HG02870 (cell line): Measurements from ENCODE around the gene MYRFL.

Experiments used
- ATAC-seq: cut with Tn5 transposase; IDR thresholded peaks from one replicate; pipeline ENCODE4 v1.9.1; 2021; ENCODE audit warnings: mild to moderate bottlenecking, moderate library complexity; ENCODE audit not compliant: unreplicated experiment

Gene MYRFL

GRCh38 chr12:69894800-69895383, 69.9 kb downstream of the MYRFL start:
- no peak for ATAC-seq

DNA sequence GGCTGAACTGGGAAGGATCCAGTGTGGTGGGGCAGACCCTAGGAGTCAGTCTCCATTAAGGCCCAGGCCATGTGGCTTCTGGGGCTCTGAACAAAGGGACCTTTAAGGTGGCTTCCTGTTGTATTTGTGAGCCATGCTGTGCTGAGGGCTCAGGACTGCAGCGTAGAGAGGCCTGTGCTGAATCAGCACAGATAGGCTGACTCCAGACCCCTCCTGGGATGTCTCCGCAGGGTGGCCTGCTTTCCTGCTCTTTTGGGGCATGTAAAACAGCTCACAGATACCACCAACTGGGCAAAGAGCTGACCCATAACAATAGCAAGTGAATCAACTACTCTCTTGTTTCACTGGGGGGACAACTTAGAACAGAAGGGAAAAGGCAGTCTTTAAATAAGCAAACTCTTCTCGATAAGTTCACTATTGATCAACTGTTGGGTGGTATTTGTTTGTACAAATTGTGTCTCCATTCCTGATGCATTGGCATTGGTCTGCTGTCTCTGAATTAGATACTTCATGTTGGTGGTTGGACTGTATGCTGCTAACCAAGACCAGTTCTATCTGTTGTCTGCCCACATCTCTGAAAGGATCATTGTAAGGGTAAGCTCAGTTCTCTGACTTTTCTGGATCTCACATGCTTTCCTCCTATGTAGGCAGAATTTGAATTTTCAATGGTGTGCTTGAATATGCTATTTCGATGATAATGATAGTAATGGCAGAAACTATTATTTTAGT, 71.8 kb downstream of the MYRFL start:
- no peak for ATAC-seq

GRCh38 chr12:69897744-69898143, 72.7 kb downstream of the MYRFL start:
- ATAC-seq = no peak

GRCh38 chr12:69898236-69898635, 73.2 kb downstream of the MYRFL start:
- no peak for ATAC-seq

GRCh38 chr12:69900720-69901131, 75.7 kb downstream of the MYRFL start:
- ATAC-seq = peak; percentile 59

DNA sequence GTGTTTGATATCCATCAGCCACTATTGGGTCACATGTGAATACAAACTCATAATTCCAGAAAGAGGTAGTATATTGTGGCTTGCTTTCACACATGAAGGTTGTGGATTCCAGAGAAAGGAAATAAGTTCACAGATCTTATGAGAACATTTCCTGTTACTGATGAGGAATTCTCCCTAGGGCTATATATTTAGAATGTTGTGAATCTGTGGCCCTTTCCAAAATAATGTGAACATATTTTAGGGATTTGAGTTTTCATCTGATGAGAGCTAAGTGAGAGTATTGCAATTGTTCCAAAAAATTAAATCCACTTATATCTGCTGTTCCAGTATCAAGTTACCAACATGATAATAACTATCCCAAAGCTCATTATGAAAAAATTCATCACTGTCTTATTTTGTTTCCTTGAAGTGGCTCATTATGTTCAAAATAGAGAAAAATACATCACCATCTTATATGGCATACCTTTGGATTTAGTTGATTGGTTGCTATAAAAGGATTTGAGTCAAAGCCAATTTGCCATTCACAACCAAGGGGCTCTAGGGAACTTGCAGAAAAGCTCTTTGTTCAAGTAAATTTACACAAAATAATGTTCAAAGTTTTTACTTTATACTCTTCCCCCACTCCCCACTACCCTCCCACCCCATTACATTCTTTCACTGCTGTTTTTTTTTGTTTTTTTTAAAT, 76.3 kb downstream of the MYRFL start:
- no peak for ATAC-seq

DNA sequence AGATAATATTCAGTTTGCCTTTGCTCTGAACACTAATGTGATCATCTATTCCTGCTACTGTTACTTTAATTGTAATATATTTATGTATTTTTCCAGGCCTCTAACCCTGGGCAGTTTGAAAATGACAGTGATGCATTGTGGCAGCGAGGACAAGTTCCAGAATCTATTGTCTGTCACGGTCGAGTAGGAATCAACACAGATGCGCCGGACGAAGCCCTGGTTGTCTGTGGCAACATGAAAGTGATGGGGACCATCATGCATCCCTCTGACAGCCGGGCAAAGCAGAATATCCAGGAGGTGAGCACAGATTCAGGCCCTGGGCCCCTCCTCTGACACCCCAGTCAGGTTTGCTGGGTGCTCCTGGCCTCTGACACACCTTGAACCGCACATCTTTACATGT, 78.5 kb downstream of the MYRFL start:
- ATAC-seq = no peak

GRCh38 chr12:69904777-69905176, 79.8 kb downstream of the MYRFL start:
- no peak for ATAC-seq

- ATAC-seq = no peak
These were observed 80.8 kb downstream of the MYRFL start for GRCh38 chr12:69905801-69906200.

- ATAC-seq = peak; percentile 93
These were observed 81.6 kb downstream of the MYRFL start for GRCh38 chr12:69906411-69907216.

GRCh38 chr12:69908203-69908602, 83.2 kb downstream of the MYRFL start:
- ATAC-seq = no peak

GRCh38 chr12:69910694-69911093, 85.7 kb downstream of the MYRFL start:
- no peak for ATAC-seq

GRCh38 chr12:69913526-69913925, 88.5 kb downstream of the MYRFL start:
- no peak for ATAC-seq

GRCh38 chr12:69915964-69916363, 90.9 kb downstream of the MYRFL start:
- no peak for ATAC-seq

DNA sequence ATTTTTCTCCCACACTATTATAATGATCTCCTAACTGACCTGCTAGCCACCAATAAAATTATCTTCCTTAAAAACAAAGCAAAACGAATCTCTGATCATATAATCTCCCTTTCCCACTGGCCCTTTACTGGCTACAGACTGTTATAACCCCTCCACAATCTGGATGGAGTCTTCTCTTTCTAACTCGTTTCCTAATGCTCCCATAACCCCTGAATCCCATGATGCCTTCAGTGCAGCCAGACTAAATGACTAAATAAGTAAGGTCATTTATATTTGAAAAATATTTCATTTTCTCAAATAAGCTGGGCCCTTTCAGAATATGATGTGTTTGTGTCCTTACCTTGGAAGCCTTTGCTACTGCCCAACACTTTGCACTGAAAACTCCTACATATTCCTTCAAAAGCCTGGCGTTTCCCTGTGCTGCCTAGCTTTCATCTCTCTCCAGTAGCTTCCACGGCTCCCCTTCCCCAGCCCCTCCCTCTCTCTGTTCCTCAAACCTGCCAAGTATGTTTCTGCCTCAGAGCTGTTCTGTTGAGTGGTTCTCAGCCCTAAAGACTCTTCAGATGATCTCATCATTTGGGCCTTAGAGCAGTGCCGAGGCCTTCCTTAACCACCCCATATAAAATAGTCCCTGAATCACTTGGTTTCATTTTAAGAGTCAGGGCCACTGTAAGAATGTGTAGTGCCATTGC, 91.7 kb downstream of the MYRFL start:
- no peak for ATAC-seq

- ATAC-seq = no peak
These were observed 93.3 kb downstream of the MYRFL start for GRCh38 chr12:69918287-69918686.

DNA sequence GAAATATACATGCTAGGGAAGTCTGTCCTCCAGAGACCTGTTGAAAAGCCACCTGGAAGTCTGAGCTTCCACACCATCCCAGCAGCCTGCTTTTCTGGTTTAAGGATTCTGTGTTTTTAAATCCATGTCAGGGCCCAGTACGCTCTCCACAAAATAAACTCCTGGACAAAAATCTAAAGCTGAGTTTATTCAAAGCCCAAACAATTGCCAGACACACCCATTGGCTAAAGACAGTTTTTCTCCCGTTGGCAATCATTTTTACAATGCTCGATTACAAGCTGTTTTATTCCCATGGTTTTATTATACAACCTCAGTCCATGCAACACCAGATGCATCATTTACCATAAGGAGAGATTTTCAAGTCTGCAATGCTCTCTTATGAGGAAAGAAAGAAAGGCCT, 94.5 kb downstream of the MYRFL start:
- ATAC-seq = no peak

GRCh38 chr12:69921831-69922230, 96.8 kb downstream of the MYRFL start:
- no peak for ATAC-seq

GRCh38 chr12:69922999-69923398, 98.0 kb downstream of the MYRFL start:
- ATAC-seq = peak; percentile 67

DNA sequence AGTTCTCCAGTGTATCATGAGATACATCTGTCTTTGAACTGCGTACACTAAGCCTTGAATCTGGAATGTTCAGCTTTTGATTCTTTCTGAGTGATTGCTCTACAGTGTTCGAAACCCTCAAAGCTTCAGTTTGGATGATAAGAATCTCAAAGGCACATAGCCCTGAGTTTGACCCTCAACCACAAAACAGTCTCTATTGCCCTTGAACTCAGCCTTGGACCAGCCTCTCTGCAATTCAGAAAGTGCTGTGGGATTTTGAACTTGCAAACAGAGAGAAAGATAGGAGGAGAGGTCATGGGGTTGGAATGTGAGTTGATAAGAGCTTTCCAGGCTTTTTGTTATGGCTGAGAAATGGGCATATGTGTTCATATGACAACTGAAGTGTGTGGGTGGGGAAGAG, 100.3 kb downstream of the MYRFL start:
- no peak for ATAC-seq

DNA sequence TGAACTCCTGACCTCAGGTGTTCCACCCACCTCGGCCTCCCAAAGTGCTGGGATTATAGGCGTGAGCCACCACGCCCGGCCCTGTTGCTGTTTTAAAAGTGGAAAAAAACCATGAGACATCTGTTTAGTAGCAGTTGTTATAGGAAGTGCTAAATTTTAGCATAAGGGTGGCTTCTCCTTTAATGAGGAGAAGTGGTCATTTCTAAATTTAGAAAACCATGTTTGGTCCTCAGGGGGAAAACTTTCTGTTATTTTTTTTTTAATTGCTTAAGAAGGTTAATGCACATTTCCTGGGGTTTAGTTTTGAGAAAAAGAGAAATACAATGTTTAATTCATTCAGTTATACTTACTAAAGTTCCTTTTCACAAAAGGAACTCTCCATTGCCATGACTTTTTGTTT, 102.1 kb downstream of the MYRFL start:
- no peak for ATAC-seq
